Transverse colon (tissue), 4 donors: Measurements from ENCODE around the gene AHNAK2.

Experiments used
- EP300 ChIP-seq: sonication (generic); formaldehyde crosslinking; IDR thresholded peaks from one replicate; pipeline ENCODE4 v1.6.1; 2017; ENCODE audit warnings: antibody characterized with exemption, low read depth
- POLR2A ChIP-seq: fragments of 450-650 bp; IDR thresholded peaks from one replicate; pipeline ENCODE4 v1.6.1; 2016; ENCODE audit warnings: antibody characterized with exemption, mild to moderate bottlenecking, moderate library complexity
- POLR2AphosphoS5 ChIP-seq, 3 donors: sonication (generic); formaldehyde crosslinking; IDR thresholded peaks; one replicate each; pipeline ENCODE4 v1.6.1; 2016; ENCODE audit warnings: antibody characterized with exemption in 3 of 3
- TF ChIP-seq, protein P1 (sequence below), 5 experiments: fragments of 200-600 bp in 3 of 5; fragments of 450-650 bp in 2 of 5; sonication (generic) in 3 of 5; IDR thresholded peaks; 1 replicate in 2 of 5; 2 replicates in 3 of 5; pipeline ENCODE4 v1.5.1; 2016 to 2017; ENCODE audit warnings: antibody characterized with exemption in 5 of 5, inconsistent platforms in 3 of 5, mild to moderate bottlenecking in 2 of 5, moderate library complexity in 1 of 5

DNA sequence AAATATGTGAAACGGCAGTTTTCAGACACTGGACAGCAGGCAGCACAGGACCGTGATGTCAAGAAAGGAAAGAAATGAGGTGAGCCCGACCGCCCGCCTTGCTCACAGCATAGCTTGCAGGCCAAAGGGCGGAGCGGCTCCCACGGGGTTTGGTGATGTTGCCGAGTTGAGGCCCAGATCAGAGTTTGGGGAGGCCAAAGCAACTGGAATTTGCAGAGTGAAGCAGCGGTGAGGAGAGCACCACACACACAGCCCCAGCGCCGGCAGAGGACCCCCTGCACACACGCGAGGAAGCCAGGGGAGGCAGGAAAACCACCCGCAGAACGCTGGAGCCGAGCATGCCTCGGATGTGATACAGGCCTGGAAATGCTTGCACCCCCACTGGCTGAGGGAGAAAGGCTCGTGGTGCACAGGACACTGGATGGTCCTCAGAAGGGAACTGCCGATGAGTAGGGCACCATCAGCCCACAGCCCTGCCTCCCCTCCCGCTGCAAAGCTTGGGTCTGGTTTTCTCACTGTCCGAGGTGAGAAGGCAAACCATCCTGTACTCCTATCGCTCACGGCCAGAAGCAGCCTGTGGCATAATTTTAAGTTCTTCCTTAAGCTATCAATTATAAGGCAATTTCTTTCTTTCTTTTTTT lies 79.2 kb downstream of the AHNAK2 start:
- TF ChIP-seq, protein P1, sequence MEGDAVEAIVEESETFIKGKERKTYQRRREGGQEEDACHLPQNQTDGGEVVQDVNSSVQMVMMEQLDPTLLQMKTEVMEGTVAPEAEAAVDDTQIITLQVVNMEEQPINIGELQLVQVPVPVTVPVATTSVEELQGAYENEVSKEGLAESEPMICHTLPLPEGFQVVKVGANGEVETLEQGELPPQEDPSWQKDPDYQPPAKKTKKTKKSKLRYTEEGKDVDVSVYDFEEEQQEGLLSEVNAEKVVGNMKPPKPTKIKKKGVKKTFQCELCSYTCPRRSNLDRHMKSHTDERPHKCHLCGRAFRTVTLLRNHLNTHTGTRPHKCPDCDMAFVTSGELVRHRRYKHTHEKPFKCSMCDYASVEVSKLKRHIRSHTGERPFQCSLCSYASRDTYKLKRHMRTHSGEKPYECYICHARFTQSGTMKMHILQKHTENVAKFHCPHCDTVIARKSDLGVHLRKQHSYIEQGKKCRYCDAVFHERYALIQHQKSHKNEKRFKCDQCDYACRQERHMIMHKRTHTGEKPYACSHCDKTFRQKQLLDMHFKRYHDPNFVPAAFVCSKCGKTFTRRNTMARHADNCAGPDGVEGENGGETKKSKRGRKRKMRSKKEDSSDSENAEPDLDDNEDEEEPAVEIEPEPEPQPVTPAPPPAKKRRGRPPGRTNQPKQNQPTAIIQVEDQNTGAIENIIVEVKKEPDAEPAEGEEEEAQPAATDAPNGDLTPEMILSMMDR (IDR thresholded peaks at IDR 0.05): no peak
- TF ChIP-seq POLR2AphosphoS5 (IDR thresholded peaks at IDR 0.05) (no peak), POLR2A (no peak), EP300 (no peak)
